ENCODE measurements around the gene ACOXL. TPM values are rescaled to one million over a fixed set of nuclear protein-coding genes. Genes with fewer than 3 reads are reported as not detected.

Gene ACOXL
- total RNA-seq, 1 donor from 2014 or later = 1.0 TPM

DNA sequence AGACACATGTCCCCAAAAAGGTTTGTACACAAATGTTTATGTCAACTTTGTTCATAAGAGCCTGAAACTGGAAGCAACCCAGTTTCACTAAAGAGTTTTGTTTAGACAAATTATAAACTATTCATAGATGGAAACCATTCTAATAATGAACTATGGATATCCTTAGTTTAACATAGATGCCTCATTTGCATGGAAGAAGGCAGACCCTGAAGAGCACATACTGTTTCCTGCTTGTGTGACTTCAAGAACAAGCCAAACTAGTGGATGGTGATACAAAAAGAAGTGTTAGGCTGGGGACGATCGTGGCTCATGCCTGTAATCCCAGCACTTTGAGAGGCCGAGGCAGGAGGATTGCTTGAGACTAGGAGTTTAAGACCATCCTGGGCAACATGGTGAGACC, 48.1 kb downstream of the ACOXL start:
- intact Hi-C loops (cut with micrococcal nuclease) = no loop called here
- Mint-ChIP-seq H3K9me3 (no peaks in the 10 kb centered on the region), H3K4me1 (no peaks in the 10 kb centered on the region), H3K27ac (no peak overlapping the region), H3K4me3 (no peak overlapping the region), H3K36me3 (ENCODE audit: low read depth) (no peaks in the 10 kb centered on the region), H3K27me3 (peaks cover 47% of the 10 kb centered on the region)
- DNase-seq = no peak

DNA sequence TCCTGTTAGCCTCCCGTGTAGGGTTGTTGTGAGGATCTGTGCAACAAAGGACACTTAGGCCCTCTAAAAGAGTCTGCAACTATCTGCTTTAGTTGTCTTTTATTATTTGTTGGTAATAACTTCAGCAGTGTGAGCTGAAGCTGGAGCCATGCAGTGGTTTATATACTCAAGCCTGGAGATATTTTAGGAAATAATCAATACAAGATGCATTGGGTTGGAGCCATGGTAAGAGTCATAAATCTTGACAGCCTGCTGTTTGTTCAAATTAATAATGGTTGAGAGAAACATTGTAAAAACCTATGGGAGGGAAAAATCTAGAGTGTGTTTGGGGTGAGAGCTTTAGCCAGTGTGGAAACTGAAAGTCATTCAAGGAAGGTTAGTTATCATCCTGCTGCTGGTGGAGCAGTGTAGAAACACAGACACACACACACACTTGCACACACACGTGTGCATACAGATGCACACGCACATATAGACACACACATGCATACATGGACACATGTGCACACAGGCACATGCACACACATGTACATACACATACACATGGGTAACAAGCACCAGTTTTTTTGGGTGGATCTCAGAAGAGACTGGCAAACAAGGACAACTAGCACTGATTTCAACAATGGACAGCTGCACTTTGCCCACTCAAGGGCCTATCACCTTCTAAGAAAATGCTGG, 51.0 kb downstream of the ACOXL start:
- intact Hi-C loops (cut with micrococcal nuclease) = no loop called here
- Mint-ChIP-seq H3K27me3 (peaks cover 49% of the 10 kb centered on the region), H3K36me3 (ENCODE audit: low read depth) (no peaks in the 10 kb centered on the region), H3K4me3 (no peak overlapping the region), H3K27ac (no peak overlapping the region), H3K9me3 (no peaks in the 10 kb centered on the region), H3K4me1 (no peaks in the 10 kb centered on the region)
- no peak for DNase-seq

DNA sequence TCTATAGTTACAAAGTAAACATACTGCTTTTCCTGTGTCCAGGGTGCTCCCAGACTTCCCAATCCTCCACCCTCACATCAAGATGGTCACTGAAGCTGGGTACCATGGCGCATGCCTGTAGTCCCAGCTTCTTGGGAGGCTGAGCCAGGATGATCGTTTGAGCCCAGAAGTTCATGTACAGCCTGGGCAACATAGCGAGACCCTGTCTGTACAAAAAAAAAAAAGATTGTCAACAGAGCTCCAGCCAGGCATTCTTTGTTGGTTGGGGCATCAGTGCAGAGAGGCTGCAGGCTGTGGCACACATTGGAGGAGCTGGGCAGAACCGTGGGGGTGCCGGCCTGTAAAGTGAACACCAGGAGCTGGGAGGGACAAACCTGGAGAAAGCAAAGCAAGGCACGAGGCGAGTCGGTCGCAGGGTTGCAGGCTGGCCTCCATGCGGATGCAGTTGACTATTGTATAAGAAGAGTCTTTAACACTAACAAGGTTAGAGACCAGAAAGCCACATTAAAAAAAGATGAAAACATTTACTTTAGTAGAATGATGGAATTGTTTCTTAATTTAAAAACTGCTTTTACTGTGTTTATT, 51.8 kb downstream of the ACOXL start:
- intact Hi-C loops (cut with micrococcal nuclease) = no loop called here
- Mint-ChIP-seq H3K27ac (no peak overlapping the region), H3K4me1 (no peaks in the 10 kb centered on the region), H3K27me3 (peaks cover 41% of the 10 kb centered on the region), H3K36me3 (ENCODE audit: low read depth) (no peaks in the 10 kb centered on the region), H3K4me3 (no peak overlapping the region), H3K9me3 (no peaks in the 10 kb centered on the region)
- DNase-seq = no peak

DNA sequence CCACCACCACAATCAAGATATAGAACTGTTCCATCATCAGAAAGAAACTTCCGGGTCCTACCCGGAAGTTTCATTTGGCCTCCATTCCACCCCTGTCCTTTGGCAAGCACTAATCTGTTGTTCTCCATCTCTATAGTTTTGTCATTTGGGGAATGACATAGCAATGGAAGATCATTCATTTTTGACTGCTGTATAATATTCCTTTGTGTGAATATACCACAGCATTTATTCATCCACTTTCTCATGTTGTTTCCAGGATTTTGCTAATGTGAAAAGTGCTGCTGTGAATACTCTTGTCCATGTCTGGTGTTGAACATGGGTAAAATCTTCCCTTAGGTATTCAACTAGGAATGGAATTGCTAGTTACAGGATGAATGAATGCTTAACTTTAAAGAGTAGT, 53.1 kb downstream of the ACOXL start:
- Mint-ChIP-seq H3K9me3 (no peaks in the 10 kb centered on the region), H3K36me3 (ENCODE audit: low read depth) (no peaks in the 10 kb centered on the region), H3K4me3 (no peak overlapping the region), H3K27me3 (peaks cover 48% of the 10 kb centered on the region), H3K4me1 (no peaks in the 10 kb centered on the region), H3K27ac (no peak overlapping the region)
- intact Hi-C loops (cut with micrococcal nuclease) = no loop called here
- no peak for DNase-seq

DNA sequence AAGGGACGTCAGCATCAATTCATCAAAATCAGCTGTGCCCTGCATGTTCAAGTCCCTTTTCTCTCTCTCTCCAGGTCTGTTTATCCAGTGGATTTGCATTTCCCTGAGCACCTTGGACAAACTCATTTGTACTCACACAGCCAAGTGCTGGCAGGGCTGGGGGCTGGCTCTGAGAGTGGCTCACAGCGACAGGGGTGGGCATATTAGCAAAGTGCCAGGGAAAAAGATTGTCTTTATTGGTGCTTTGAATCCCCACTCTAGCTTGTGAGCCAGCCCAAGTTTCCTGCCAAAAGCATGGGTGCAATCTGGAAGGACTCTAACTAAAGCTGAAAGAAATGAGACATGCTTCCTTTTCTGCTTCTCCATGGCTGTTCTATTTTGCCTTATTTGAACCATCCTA, 56.6 kb downstream of the ACOXL start:
- Mint-ChIP-seq H3K4me3 (no peak overlapping the region), H3K36me3 (ENCODE audit: low read depth) (no peaks in the 10 kb centered on the region), H3K27me3 (peaks cover 58% of the 10 kb centered on the region), H3K4me1 (no peaks in the 10 kb centered on the region), H3K9me3 (no peaks in the 10 kb centered on the region), H3K27ac (no peak overlapping the region)
- intact Hi-C loops (cut with micrococcal nuclease) = no loop called here
- no peak for DNase-seq

DNA sequence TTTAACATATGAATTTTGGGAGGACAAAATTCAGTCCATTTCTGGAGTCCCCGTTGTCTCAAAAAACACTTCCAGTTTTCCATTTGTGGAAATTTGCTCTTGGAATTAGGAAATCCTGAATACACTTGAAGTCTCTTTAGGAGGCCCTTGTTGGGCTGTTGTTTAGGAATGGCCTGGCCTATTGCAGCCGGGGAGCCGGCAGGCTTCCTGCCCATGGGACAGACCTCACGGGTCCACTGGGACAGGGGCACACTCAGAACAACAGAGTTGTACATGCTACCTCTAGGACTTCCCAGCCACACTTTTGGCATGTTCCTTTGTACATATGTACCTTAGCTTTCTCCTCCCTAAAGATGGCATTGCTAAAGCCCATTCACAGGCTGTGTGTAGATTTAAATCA, 57.3 kb downstream of the ACOXL start:
- Mint-ChIP-seq H3K4me1 (no peaks in the 10 kb centered on the region), H3K27me3 (peaks cover 64% of the 10 kb centered on the region), H3K4me3 (no peak overlapping the region), H3K36me3 (ENCODE audit: low read depth) (no peaks in the 10 kb centered on the region), H3K9me3 (no peaks in the 10 kb centered on the region), H3K27ac (no peak overlapping the region)
- no peak for DNase-seq
- intact Hi-C loops (cut with micrococcal nuclease) = no loop called here

DNA sequence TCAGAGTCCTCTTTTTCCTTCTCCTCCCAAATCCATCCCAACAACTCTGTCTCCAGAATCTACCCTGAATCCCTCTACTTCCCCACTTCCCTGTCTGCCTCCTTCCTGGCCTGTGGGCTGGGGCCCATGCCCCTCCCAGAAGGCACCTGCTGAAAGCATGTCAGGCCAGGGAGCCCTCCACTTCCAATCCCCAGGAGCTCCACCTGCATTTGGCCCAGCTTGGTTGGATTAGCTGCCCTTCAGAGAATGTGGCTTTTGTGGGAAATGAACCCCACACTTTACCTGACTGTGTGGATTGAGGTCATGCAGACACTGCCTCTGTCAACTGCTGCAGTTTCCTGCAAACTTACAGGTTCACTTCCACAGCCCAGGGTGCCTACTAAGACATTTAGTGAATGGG, 58.5 kb downstream of the ACOXL start:
- H3K36me3 Mint-ChIP-seq (ENCODE audit: low read depth) = no peaks in the 10 kb centered on the region
- no peak for DNase-seq
- H3K27ac Mint-ChIP-seq = no peak overlapping the region
- no peaks in the 10 kb centered on the region for H3K9me3 Mint-ChIP-seq
- peaks cover 2% of the 10 kb centered on the region for H3K4me1 Mint-ChIP-seq
- intact Hi-C loops (cut with micrococcal nuclease) = no loop called here
- no peak overlapping the region for H3K4me3 Mint-ChIP-seq
- H3K27me3 Mint-ChIP-seq = peaks cover 68% of the 10 kb centered on the region

DNA sequence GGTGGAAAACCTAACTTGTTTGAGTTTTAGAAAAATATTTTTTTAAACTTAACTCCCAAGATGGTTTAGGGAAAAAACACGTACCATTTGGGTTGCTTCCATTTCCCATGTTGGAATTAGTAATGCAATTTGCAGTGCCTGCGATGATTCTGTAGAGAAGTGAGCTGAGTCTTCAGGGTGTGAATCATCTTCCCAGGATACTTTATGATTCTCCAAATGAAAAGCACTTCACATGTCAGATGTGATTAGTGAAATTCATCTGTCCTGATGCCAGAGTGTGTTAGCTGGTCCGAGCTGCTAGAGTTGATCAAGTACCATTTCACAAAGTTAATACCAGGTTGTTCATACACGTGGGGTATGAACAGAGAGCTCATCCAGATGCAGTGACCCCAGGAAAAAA, 59.1 kb downstream of the ACOXL start:
- no peak overlapping the region for H3K4me3 Mint-ChIP-seq
- no peaks in the 10 kb centered on the region for H3K36me3 Mint-ChIP-seq (ENCODE audit: low read depth)
- no peak overlapping the region for H3K27ac Mint-ChIP-seq
- H3K27me3 Mint-ChIP-seq = peaks cover 68% of the 10 kb centered on the region
- no peak for DNase-seq
- intact Hi-C loops (cut with micrococcal nuclease) = no loop called here
- H3K4me1 Mint-ChIP-seq = peaks cover 2% of the 10 kb centered on the region
- no peaks in the 10 kb centered on the region for H3K9me3 Mint-ChIP-seq

DNA sequence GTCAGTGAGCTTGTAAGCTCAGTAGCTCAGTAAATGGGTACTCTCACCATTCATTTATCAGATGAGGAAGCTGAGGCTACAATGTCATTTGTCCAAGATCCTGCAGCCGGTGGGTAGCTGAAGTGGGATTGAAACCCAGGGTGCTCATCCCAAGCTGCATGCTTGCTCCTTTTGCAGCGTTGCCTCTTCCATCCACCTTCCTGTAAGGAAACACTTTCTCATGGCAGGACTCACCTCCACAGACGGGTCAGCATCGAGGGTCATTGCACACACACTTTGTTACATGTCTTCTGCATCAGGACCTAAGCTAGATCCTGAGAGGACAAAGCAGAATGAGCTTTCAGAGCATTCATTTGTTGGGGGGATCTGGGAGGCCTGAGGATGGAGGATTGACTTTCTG, 60.7 kb downstream of the ACOXL start:
- Mint-ChIP-seq H3K36me3 (ENCODE audit: low read depth) (no peaks in the 10 kb centered on the region), H3K4me1 (peaks cover 2% of the 10 kb centered on the region), H3K9me3 (no peaks in the 10 kb centered on the region), H3K27ac (no peak overlapping the region), H3K4me3 (no peak overlapping the region), H3K27me3 (peaks cover 69% of the 10 kb centered on the region)
- intact Hi-C loops (cut with micrococcal nuclease) = no loop called here
- no peak for DNase-seq

DNA sequence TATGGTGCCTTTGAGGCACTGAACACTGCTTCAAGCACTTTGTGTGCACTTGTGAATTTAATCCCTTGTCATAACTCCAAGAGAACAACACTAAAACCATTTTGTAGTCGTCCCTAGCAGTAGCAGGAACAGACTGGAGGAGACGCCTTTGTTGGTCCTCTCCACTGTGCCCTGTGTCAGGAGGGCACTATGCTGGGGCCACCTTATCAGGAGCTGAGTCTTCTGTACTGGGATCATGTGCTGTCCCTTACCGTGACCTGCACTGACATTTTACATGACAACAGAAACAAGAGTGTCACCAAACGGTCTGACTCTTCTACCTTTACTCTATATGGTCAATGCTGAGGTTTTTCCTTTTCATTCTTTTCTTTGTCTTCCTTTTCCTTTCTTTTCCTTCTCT, 62.0 kb downstream of the ACOXL start:
- DNase-seq = no peak
- Mint-ChIP-seq H3K27me3 (peaks cover 74% of the 10 kb centered on the region), H3K4me1 (peaks cover 2% of the 10 kb centered on the region), H3K27ac (no peak overlapping the region), H3K36me3 (ENCODE audit: low read depth) (no peaks in the 10 kb centered on the region), H3K4me3 (no peak overlapping the region), H3K9me3 (no peaks in the 10 kb centered on the region)
- intact Hi-C loops (cut with micrococcal nuclease) = no loop called here

DNA sequence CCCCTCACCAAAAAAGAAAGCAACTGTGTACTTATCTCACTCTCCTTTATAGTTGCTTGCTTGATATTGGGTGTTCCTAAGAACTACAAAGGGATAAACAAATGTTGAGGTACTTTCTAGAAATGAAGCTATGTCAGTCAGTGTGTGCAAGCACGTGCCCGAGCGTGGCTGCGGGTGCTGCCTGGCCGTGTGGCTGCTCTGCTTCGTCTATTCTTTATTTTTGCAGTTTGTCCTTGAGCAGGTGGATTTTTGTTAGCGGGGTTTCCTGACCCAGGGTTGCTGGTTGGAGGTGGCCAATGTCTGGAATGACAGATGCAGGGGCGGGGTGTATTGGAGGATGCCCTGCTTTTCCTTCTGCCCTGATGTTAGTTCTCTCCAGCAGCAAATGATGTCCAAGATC, 62.6 kb downstream of the ACOXL start:
- Mint-ChIP-seq H3K27me3 (peaks cover 74% of the 10 kb centered on the region), H3K9me3 (no peaks in the 10 kb centered on the region), H3K27ac (no peak overlapping the region), H3K4me1 (peaks cover 2% of the 10 kb centered on the region), H3K4me3 (no peak overlapping the region), H3K36me3 (ENCODE audit: low read depth) (no peaks in the 10 kb centered on the region)
- intact Hi-C loops (cut with micrococcal nuclease) = no loop called here
- DNase-seq = no peak

DNA sequence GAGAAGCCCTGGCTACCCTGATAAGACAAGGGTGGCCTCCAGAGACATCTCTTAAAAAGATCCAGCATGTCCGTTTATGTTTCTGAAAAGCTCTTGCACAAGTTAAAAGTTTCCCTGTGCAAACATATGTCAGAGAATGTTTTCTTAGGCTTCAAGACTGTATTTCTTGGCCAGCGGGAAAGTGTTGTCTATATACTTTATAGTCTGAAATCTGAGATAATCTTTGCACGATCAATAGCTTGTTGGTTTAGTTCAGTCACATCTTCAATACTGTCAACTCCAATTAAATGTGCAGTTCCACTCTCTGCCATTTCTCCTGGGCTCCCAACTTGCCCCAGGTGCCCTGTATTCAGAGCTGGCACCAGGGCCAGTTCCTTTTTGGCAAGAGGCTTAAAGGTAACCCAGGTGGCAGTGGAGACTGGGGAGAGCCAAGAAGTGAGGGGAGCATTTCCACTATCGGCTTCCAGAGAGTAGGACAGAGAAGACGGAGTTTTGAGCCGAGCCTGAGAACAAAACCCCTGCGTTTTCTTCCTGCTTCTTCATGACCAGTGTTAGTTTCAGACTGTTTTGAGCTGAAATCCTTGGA, 64.4 kb downstream of the ACOXL start:
- Mint-ChIP-seq H3K4me1 (peaks cover 2% of the 10 kb centered on the region), H3K4me3 (no peak overlapping the region), H3K27ac (no peak overlapping the region), H3K9me3 (no peaks in the 10 kb centered on the region), H3K27me3 (peaks cover 75% of the 10 kb centered on the region), H3K36me3 (ENCODE audit: low read depth) (no peaks in the 10 kb centered on the region)
- DNase-seq = no peak
- intact Hi-C loops (cut with micrococcal nuclease) = no loop called here

DNA sequence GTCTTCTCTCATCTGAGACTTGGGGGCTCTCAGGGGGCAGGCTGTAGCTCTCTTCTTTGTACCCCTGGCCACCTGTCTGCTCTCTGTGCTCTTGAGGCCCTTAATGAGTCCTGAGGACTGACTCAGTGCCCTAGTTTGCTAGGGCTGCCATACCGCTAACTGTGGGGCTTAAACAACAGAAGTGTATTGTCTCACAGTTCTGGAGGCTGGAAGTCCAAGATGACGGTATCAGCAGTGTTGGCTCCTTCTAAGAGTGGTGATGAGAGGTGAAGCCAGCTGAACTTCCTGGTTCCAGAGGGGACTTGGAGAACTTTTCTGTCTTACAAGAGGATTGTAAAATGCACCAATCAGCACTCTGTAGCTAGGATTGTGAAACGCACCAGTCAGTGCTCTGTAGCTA, 67.0 kb downstream of the ACOXL start:
- peaks cover 68% of the 10 kb centered on the region for H3K27me3 Mint-ChIP-seq
- no peak for DNase-seq
- H3K4me3 Mint-ChIP-seq = no peak overlapping the region
- H3K9me3 Mint-ChIP-seq = peaks cover 3% of the 10 kb centered on the region
- intact Hi-C loops (cut with micrococcal nuclease) = no loop called here
- H3K27ac Mint-ChIP-seq = no peak overlapping the region
- H3K4me1 Mint-ChIP-seq = peaks cover 3% of the 10 kb centered on the region
- no peaks in the 10 kb centered on the region for H3K36me3 Mint-ChIP-seq (ENCODE audit: low read depth)

DNA sequence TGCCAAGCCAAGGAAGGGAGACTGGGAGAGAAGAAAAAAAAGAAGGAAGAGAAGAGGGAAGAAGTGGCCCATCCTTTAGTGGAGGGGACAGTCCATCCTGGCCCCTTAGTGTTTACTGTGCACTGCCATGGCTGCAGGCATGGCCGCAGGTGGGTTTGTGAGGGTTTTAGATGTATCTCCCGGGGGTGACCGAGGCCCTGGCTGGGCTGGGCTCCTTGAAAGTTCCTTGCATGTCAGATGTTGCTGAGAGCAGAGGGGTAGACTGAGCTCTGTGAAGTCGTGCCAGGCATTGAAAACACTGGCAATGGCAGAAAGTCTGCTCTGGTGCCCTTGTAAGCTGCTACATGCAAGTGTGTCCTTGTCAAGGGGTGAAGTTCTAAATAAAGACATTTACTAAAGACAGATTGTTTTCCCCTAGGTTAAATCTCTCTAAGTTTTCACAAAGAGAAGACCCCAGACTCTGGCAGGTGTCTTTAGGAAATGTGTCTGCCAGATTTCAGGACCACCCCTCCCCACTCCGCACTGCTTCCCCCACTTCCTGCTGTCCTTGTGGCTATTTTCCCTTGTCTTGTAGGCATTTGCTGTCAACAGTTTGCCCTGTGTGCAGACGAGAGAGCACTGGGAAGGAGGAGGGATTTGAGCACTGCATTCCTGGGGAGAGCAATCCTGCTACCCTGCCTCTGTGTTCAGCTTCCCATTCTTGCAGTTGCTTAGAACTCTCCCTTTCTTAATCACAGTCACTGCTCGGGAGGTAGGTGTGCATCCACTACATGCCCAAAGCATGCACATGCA, 68.4 kb downstream of the ACOXL start:
- no peak for DNase-seq
- Mint-ChIP-seq H3K36me3 (ENCODE audit: low read depth) (peaks cover 1% of the 10 kb centered on the region), H3K4me1 (peaks cover 14% of the 10 kb centered on the region), H3K27ac (no peak overlapping the region), H3K27me3 (peaks cover 63% of the 10 kb centered on the region), H3K4me3 (no peak overlapping the region), H3K9me3 (peaks cover 8% of the 10 kb centered on the region)
- intact Hi-C loops (cut with micrococcal nuclease) = loop anchor here (10.0 kb wide), 1 partner anchor 404 kb away; no protein-coding TSS in a partner anchor
